Activated naive CD8-positive, alpha-beta T cell (primary cell): ENCODE results near the gene PHYH.
"Not testable (repeated sequence)": the region's sequence is repeated elsewhere in the genome, so short reads cannot be mapped to it uniquely, and the experiment has no call there.

Experiments used
- H3K27ac Mint-ChIP-seq: one replicate; pipeline ENCODE4 v1.8.0; 2021; ENCODE audit warnings: mixed read lengths
- H3K27me3 Mint-ChIP-seq: one replicate; pipeline ENCODE4 v1.8.0; 2021; ENCODE audit warnings: mixed read lengths
- H3K36me3 Mint-ChIP-seq: one replicate; pipeline ENCODE4 v1.8.0; 2021; ENCODE audit warnings: mixed read lengths
- H3K4me1 Mint-ChIP-seq: one replicate; pipeline ENCODE4 v1.8.0; 2021; ENCODE audit warnings: low read depth, mixed read lengths
- H3K4me3 Mint-ChIP-seq: one replicate; pipeline ENCODE4 v1.8.0; 2021; ENCODE audit warnings: mild to moderate bottlenecking, mixed read lengths
- H3K9me3 Mint-ChIP-seq: one replicate; pipeline ENCODE4 v1.8.0; 2021; ENCODE audit warnings: low read depth, mixed read lengths

The PHYH gene

GRCh38 chr10:13268310-13268709 lies 31.6 kb downstream of the PHYH start:
- no peak overlapping the region for H3K27ac Mint-ChIP-seq
- H3K4me1 Mint-ChIP-seq, result peaks cover 5% of the 10 kb centered on the region
- H3K36me3 Mint-ChIP-seq, result no peaks in the 10 kb centered on the region
- peaks cover 6% of the 10 kb centered on the region for H3K27me3 Mint-ChIP-seq
- H3K9me3 Mint-ChIP-seq, result no peaks in the 10 kb centered on the region
- H3K4me3 Mint-ChIP-seq, result no peak overlapping the region

DNA sequence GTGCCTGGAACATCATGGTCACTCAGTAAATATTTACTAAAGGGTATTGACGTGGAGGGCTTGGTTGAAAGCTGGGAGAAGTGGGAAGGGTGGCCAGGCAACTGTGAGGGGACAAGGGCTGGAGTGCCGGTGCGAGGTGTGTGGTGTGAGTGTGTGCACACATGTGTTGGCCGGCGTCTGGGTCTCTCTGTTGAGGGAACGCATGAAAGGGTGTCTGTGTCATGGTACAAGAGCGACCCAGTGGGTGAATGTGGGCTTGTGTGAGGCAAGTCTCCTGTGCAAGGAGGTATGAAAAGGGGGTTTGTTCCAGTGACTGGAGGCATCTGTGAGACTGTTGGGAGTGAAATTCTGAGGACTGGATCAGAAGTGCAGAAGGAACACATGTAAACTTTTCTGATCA lies 36.3 kb downstream of the PHYH start:
- no peak overlapping the region for H3K27ac Mint-ChIP-seq
- H3K36me3 Mint-ChIP-seq, result no peaks in the 10 kb centered on the region
- H3K4me3 Mint-ChIP-seq, result no peak overlapping the region
- no peaks in the 10 kb centered on the region for H3K9me3 Mint-ChIP-seq
- no peaks in the 10 kb centered on the region for H3K4me1 Mint-ChIP-seq
- H3K27me3 Mint-ChIP-seq, result peaks cover 10% of the 10 kb centered on the region

DNA sequence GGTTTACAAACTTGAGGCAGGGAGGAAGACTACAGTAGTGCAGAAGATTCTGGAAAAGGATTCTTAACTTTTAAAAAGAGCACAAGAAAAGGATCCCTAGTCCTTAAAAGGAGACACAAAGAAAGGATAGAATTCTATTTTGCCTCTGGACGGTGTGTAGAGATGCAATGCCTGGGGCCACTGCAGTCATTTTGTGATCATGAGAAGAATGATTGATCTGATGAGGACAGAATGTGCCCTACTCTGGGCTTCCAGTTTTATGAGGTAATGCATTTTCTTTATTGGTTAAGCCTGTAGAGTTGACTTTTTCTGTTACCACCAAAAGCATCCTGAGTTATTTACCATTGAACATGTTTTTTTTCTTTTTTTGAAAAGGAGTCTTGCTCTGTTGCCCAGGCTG lies 37.4 kb downstream of the PHYH start:
- Mint-ChIP-seq H3K9me3 (no peaks in the 10 kb centered on the region), H3K4me3 (no peak overlapping the region), H3K27me3 (peaks cover 10% of the 10 kb centered on the region), H3K27ac (no peak overlapping the region), H3K36me3 (no peaks in the 10 kb centered on the region), H3K4me1 (peaks cover 3% of the 10 kb centered on the region)

DNA sequence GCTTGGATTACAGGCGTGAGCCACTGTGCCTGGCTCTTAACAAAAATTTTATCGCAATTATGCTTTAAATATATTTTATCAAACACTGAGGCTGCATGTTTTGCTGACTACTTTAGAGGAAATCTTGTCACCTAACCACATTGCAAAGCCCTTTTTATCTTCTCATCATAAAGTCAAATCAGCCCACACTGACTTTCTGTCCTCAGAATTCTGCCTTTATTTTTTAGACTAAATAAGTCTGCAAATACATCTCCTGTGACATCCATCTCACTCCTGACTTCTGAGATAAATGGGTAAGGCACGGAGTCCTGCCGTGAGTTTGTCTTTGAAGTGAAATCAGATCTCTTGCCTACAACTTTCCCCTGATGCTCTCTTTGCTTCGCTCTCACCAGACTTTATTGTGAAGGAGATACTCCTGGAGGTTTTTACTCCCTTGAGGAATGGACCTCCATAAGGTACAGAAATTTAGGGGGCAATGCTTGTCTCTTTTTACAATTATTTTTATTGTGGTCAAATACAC lies 42.2 kb downstream of the PHYH start:
- no peak overlapping the region for H3K4me3 Mint-ChIP-seq
- H3K9me3 Mint-ChIP-seq, result no peaks in the 10 kb centered on the region
- H3K4me1 Mint-ChIP-seq, result peaks cover 3% of the 10 kb centered on the region
- no peaks in the 10 kb centered on the region for H3K36me3 Mint-ChIP-seq
- no peak overlapping the region for H3K27ac Mint-ChIP-seq
- H3K27me3 Mint-ChIP-seq, result no peaks in the 10 kb centered on the region

DNA sequence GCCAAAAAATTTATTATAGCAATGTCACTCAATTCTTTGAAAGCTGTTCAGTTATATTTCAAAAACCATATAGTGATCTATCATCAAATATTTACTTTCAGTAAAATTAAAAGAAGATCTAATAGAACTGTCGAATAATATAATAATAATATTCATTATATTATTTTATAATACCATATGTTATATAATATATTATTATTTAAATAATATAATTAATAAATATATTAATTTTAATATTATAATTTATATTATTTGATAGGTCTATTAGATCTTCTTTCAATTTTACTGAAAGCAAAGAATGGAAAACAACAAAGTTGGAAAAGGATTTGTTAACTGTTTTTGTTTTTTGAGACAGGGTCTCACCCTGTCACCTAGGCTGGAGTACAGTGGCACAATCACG lies 43.2 kb downstream of the PHYH start:
- H3K4me3 Mint-ChIP-seq, result no peak overlapping the region
- no peaks in the 10 kb centered on the region for H3K27me3 Mint-ChIP-seq
- H3K4me1 Mint-ChIP-seq, result peaks cover 3% of the 10 kb centered on the region
- H3K36me3 Mint-ChIP-seq, result no peaks in the 10 kb centered on the region
- no peaks in the 10 kb centered on the region for H3K9me3 Mint-ChIP-seq
- no peak overlapping the region for H3K27ac Mint-ChIP-seq

DNA sequence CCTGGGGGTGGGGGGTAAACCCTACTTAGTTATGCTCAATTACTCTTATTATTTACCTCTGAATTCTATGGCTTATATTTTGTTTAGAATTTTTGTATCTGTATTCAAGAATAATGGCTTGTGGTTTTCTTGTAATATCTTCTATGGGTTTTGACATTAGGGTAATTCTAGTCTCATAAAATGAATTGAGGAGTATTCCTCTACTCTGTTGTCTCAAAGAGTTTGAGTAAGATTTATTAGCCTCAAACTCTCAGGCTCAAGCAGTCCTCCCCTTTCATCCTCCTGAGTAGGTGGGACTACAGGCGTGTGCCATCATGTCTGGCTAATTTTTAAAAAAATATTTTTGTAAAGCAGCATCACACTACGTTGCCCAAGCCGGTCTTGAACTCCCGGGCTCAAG lies 46.1 kb downstream of the PHYH start:
- no peaks in the 10 kb centered on the region for H3K27me3 Mint-ChIP-seq
- no peak overlapping the region for H3K4me3 Mint-ChIP-seq
- H3K27ac Mint-ChIP-seq, result no peak overlapping the region
- H3K9me3 Mint-ChIP-seq, result no peaks in the 10 kb centered on the region
- no peaks in the 10 kb centered on the region for H3K36me3 Mint-ChIP-seq
- peaks cover 3% of the 10 kb centered on the region for H3K4me1 Mint-ChIP-seq

- no peaks in the 10 kb centered on the region for H3K4me1 Mint-ChIP-seq
- H3K27me3 Mint-ChIP-seq, result no peaks in the 10 kb centered on the region
- no peak overlapping the region for H3K4me3 Mint-ChIP-seq
- no peaks in the 10 kb centered on the region for H3K9me3 Mint-ChIP-seq
- no peak overlapping the region for H3K27ac Mint-ChIP-seq
- H3K36me3 Mint-ChIP-seq, result no peaks in the 10 kb centered on the region
Observed at GRCh38 chr10:13247784-13248183, 52.1 kb downstream of the PHYH start.

GRCh38 chr10:13247246-13247645 lies 52.6 kb downstream of the PHYH start:
- Mint-ChIP-seq H3K9me3 (no peaks in the 10 kb centered on the region), H3K27ac (no peak overlapping the region), H3K27me3 (no peaks in the 10 kb centered on the region), H3K4me1 (no peaks in the 10 kb centered on the region), H3K4me3 (no peak overlapping the region), H3K36me3 (no peaks in the 10 kb centered on the region)

- not testable (repeated sequence) for H3K4me3 Mint-ChIP-seq, H3K9me3 Mint-ChIP-seq, H3K27me3 Mint-ChIP-seq, H3K4me1 Mint-ChIP-seq, H3K27ac Mint-ChIP-seq, H3K36me3 Mint-ChIP-seq
Observed at GRCh38 chr10:13242260-13242659, 57.6 kb downstream of the PHYH start.

DNA sequence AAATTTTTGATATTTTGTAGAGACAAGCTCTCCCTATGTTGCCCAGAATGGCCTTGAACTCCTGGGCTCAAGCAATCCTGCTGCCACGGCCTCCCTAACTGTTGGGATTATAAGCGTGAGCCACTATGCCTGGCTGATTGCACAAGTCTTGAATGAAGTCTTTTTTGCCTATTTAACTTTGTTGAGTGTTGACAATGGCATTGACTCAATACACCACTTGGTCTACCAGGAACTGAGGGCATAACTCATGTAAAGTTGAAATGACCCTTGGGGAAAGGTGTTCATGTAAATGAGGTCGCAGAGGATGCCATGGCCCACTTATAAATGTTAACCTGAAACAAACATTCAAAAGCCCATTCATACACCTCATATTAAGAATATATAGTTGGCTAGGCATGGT lies 58.3 kb downstream of the PHYH start:
- Mint-ChIP-seq H3K4me1 (no peaks in the 10 kb centered on the region), H3K9me3 (no peaks in the 10 kb centered on the region), H3K27ac (no peak overlapping the region), H3K27me3 (no peaks in the 10 kb centered on the region), H3K4me3 (no peak overlapping the region), H3K36me3 (no peaks in the 10 kb centered on the region)

GRCh38 chr10:13239923-13240322 lies 59.9 kb downstream of the PHYH start:
- Mint-ChIP-seq H3K4me3 (no peak overlapping the region), H3K9me3 (no peaks in the 10 kb centered on the region), H3K27me3 (no peaks in the 10 kb centered on the region), H3K4me1 (no peaks in the 10 kb centered on the region), H3K27ac (no peak overlapping the region), H3K36me3 (no peaks in the 10 kb centered on the region)

DNA sequence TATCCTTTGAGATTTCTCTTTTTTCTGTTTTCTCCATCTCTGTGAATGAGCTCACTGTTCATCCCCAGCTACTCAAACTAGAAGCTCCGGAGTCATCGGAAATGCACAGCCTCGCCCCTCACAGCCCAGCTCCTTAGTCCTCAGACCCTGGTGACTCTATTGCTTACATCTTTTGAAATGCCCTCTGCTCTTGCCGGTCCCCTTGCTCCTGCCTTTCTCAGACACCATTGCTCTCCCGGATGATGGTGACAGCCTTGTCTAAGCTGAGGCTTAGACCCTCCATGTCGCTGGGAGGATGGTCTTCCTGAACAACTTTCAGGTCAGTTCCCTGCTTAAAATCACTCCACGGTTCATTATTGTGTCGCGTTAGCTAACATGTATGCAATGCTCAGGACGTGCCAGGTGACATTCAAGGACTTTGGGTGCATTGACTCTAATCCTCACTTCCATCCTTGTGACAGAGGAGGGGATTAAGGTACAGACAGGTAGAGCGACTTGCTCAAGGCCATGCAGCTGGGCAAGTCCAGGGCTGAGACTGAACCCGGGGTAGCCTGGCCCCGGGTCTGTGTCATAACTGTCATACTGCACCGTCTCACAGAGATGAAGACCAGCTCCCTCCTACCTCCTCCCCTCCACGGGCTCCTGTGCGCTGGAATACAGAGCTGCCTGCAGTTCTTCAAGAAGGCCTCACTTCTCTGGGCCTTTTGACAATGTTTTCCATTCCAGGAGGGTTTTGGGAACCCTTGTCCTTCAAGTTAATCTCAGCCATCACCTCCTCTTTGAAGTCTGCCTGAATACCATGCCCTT lies 61.4 kb downstream of the PHYH start:
- no peak overlapping the region for H3K27ac Mint-ChIP-seq
- no peak overlapping the region for H3K4me3 Mint-ChIP-seq
- no peaks in the 10 kb centered on the region for H3K9me3 Mint-ChIP-seq
- no peaks in the 10 kb centered on the region for H3K4me1 Mint-ChIP-seq
- H3K36me3 Mint-ChIP-seq, result no peaks in the 10 kb centered on the region
- no peaks in the 10 kb centered on the region for H3K27me3 Mint-ChIP-seq

DNA sequence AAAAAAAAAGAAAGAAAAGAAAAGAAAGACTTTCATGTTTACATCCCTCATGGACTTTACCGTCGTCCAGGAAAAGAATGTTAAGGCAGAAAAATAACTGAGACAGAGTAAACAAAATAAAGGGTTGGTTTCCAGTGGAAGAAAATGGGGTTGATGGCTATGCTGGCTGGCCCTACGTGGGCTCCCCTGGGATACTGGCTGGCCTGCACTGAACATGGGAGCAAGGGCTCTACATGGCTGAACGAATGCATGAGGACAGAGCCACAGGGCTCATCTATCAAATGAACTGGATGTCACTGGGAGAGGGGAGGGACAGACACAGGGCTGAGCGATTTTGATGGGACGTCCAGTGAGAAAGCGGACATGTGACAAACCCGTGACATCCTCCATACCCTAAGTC lies 63.2 kb downstream of the PHYH start:
- Mint-ChIP-seq H3K4me1 (no peaks in the 10 kb centered on the region), H3K9me3 (no peaks in the 10 kb centered on the region), H3K27ac (no peak overlapping the region), H3K36me3 (no peaks in the 10 kb centered on the region), H3K27me3 (no peaks in the 10 kb centered on the region), H3K4me3 (no peak overlapping the region)

DNA sequence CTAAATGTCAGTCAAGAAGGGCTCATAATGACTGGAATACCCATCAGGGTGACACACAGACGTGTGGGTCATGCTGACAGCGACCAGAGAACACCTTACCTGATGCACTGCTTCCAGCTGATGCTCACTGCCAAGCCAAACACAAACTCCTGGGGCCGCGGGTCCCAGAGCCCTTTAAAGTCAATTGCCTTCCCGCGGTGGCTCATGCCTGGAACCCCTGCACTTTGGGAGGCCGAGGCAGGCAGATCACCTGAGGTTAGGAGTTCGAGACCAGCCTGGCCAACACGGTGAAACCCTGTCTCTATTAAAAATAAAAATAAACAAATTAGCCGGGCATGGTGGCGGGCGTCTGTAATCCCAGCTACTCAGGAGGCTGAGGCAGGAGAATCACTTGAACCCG lies 65.1 kb downstream of the PHYH start:
- not testable (repeated sequence) for H3K9me3 Mint-ChIP-seq, H3K27me3 Mint-ChIP-seq, H3K4me1 Mint-ChIP-seq, H3K36me3 Mint-ChIP-seq, H3K4me3 Mint-ChIP-seq, H3K27ac Mint-ChIP-seq

- Mint-ChIP-seq H3K36me3 (no peaks in the 10 kb centered on the region), H3K27me3 (no peaks in the 10 kb centered on the region), H3K4me3 (no peak within 1 kb of the TSS), H3K4me1 (no peaks in the 10 kb centered on the region), H3K9me3 (no peaks in the 10 kb centered on the region), H3K27ac (no peak within 1 kb of the TSS)
Observed at GRCh38 chr10:13234172-13234571, 65.7 kb downstream of the PHYH start, which contains the start of gene UCMA. Gene UCMA, minus strand, starts transcription at chr10:13234374. Its CDS starts 116 bp downstream, at chr10:13234258.

DNA sequence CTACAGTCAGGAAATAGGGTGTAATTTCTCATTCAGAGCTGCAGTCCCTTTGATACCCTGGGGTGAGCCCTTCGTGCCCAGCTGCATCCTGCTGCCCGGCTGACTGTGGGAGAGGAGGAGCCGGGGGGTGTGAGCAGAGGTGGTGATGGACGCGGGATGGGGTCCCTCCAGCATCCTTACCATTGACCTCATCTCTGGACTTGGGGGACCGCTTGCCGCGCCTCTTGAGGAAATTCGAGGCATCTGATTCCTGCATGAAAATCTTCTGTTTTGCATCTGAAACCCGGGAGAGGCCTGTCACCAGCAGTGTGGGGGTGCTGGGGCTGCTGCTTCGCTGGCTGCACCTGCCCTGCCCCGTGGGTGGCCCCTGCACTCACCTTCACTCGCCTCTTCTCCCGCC lies 66.5 kb downstream of the PHYH start:
- H3K36me3 Mint-ChIP-seq, result no peaks in the 10 kb centered on the region
- no peak overlapping the region for H3K4me3 Mint-ChIP-seq
- no peaks in the 10 kb centered on the region for H3K27me3 Mint-ChIP-seq
- no peaks in the 10 kb centered on the region for H3K9me3 Mint-ChIP-seq
- no peak overlapping the region for H3K27ac Mint-ChIP-seq
- no peaks in the 10 kb centered on the region for H3K4me1 Mint-ChIP-seq
